WTC11 (cell line): ENCODE data around the gene NDUFS6. TPM values are rescaled to one million over a fixed set of nuclear protein-coding genes. Genes with fewer than 3 reads are reported as not detected.
A peak's percentile ranks its signal among the peaks of the same experiment; 100 is the strongest.

Experiments
- ATAC-seq: fragments of 200-7000 bp; cut with Tn5 transposase; 2 replicates; pipeline ENCODE4 v1.10.0; 2021; ENCODE audit warnings: mild to moderate bottlenecking, moderate library complexity
- CTCF ChIA-PET: fragments of 300-600 bp; sonication (Branson Sonifier 250); formaldehyde crosslinking; loops from one replicate; lab custom pipeline; 2021; ENCODE audit warnings: antibody characterized with exemption; lab: Charles Lee
- POLR2A ChIA-PET: fragments of 350-600 bp; sonication (Branson Sonifier 250); formaldehyde crosslinking; loops from one replicate; lab custom pipeline; 2021; ENCODE audit warnings: antibody characterized with exemption; lab: Charles Lee
- DNase-seq: peaks from one replicate; pipeline ENCODE4 v3.0.0; 2021; ENCODE audit warnings: low spot score
- H3K27ac Mint-ChIP-seq: 2 replicates; pipeline ENCODE4 v1.8.0; 2021; ENCODE audit warnings: mixed read lengths
- H3K27me3 Mint-ChIP-seq: 2 replicates; pipeline ENCODE4 v1.8.0; 2021; ENCODE audit warnings: low read depth, mild to moderate bottlenecking, moderate library complexity, mixed read lengths
- H3K36me3 Mint-ChIP-seq: 2 replicates; pipeline ENCODE4 v1.8.0; 2021; ENCODE audit warnings: mixed read lengths
- H3K4me1 Mint-ChIP-seq: 2 replicates; pipeline ENCODE4 v1.8.0; 2022; ENCODE audit warnings: mixed read lengths
- H3K4me3 Mint-ChIP-seq: 2 replicates; pipeline ENCODE4 v1.8.0; 2021; ENCODE audit warnings: mild to moderate bottlenecking, moderate library complexity, mixed read lengths
- H3K9me3 Mint-ChIP-seq: 2 replicates; pipeline ENCODE4 v1.8.0; 2021; ENCODE audit warnings: mixed read lengths
- FOXJ3 ChIP-seq: sonication (generic); formaldehyde crosslinking; IDR thresholded peaks from 2 replicates; pipeline ENCODE4 v1.9.0; 2021; ENCODE audit warnings: missing genetic modification reagents, mild to moderate bottlenecking, borderline replicate concordance
- IRF2 ChIP-seq: sonication (generic); formaldehyde crosslinking; IDR thresholded peaks from 2 replicates; pipeline ENCODE4 v1.8.0; 2022; ENCODE audit warnings: low read depth, missing genetic modification reagents, borderline replicate concordance
- RELA ChIP-seq: sonication (generic); formaldehyde crosslinking; IDR thresholded peaks from 2 replicates; pipeline ENCODE4 v1.8.1; 2022; ENCODE audit warnings: missing genetic modification reagents, mild to moderate bottlenecking, borderline replicate concordance
- total RNA-seq: library from RNA; stranded (reverse); gene quantifications from 3 replicates; pipeline ENCODE4 v1.2.3, GENCODE V29; 2021
- TF ChIP-seq, protein P1 (sequence below): sonication (generic); formaldehyde crosslinking; IDR thresholded peaks from 2 replicates; pipeline ENCODE4 v1.8.1; 2023; ENCODE audit warnings: mild to moderate bottlenecking, missing genetic modification reagents, moderate library complexity
- TF ChIP-seq, protein P2 (sequence below): fragments of 250-450 bp; sonication (Bioruptor Pico); IDR thresholded peaks from 2 replicates; pipeline ENCODE4 v1.9.0; 2021; ENCODE audit warnings: mild to moderate bottlenecking, borderline replicate concordance
- TF ChIP-seq, protein P3 (sequence below): sonication (generic); formaldehyde crosslinking; IDR thresholded peaks from 2 replicates; pipeline ENCODE4 v1.8.0; 2023; ENCODE audit warnings: missing genetic modification reagents, mild to moderate bottlenecking, borderline replicate concordance
- TF ChIP-seq, protein P4 (sequence below): sonication (generic); formaldehyde crosslinking; IDR thresholded peaks from 2 replicates; pipeline ENCODE4 v1.8.0; 2022; ENCODE audit warnings: missing genetic modification reagents

Gene NDUFS6
- total RNA-seq, 1 experiment from 2014 or later: 84.3 TPM

DNA sequence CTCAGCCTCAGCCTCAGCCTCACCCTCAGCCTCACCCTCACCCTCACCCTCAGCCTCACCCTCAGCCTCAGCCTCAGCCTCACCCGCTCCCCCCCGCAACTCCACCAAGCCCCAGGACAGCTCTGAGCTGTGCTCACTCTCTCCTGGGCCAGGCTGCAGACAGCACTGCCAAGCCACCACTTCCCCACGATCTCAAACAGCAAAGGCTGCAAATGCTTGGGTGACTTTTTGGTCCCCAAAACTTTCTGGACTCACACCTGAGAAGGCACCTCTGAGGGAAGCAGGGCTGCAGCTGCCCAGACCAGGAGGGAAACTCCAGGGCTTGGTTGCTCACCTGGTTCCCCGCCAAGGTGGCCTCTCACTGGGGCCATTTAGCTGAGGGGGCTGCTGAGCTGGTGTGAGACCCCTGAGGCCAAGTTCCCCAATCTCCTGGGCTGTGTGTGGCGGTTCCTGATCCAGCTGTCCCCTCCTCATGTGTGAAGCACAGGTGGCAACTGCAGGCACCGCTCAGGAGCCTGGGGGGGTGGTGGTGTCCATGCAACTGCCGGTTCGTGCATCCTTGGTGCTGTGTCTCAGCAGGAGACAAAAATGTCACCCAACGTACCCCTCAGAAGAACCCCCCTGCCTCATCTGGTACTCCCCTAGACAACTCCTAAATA is 19.4 kb upstream of the NDUFS6 start (continued):
- TF ChIP-seq RELA (CRISPR knock-in tag) (no peak), FOXJ3 (CRISPR knock-in tag) (no peak), IRF2 (CRISPR knock-in tag) (no peak)
- TF ChIP-seq, protein P1, sequence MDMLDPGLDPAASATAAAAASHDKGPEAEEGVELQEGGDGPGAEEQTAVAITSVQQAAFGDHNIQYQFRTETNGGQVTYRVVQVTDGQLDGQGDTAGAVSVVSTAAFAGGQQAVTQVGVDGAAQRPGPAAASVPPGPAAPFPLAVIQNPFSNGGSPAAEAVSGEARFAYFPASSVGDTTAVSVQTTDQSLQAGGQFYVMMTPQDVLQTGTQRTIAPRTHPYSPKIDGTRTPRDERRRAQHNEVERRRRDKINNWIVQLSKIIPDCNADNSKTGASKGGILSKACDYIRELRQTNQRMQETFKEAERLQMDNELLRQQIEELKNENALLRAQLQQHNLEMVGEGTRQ (CRISPR knock-in tag): no peak
- TF ChIP-seq, protein P2, sequence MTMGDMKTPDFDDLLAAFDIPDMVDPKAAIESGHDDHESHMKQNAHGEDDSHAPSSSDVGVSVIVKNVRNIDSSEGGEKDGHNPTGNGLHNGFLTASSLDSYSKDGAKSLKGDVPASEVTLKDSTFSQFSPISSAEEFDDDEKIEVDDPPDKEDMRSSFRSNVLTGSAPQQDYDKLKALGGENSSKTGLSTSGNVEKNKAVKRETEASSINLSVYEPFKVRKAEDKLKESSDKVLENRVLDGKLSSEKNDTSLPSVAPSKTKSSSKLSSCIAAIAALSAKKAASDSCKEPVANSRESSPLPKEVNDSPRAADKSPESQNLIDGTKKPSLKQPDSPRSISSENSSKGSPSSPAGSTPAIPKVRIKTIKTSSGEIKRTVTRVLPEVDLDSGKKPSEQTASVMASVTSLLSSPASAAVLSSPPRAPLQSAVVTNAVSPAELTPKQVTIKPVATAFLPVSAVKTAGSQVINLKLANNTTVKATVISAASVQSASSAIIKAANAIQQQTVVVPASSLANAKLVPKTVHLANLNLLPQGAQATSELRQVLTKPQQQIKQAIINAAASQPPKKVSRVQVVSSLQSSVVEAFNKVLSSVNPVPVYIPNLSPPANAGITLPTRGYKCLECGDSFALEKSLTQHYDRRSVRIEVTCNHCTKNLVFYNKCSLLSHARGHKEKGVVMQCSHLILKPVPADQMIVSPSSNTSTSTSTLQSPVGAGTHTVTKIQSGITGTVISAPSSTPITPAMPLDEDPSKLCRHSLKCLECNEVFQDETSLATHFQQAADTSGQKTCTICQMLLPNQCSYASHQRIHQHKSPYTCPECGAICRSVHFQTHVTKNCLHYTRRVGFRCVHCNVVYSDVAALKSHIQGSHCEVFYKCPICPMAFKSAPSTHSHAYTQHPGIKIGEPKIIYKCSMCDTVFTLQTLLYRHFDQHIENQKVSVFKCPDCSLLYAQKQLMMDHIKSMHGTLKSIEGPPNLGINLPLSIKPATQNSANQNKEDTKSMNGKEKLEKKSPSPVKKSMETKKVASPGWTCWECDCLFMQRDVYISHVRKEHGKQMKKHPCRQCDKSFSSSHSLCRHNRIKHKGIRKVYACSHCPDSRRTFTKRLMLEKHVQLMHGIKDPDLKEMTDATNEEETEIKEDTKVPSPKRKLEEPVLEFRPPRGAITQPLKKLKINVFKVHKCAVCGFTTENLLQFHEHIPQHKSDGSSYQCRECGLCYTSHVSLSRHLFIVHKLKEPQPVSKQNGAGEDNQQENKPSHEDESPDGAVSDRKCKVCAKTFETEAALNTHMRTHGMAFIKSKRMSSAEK (CRISPR knock-in tag): no peak
- TF ChIP-seq, protein P3, sequence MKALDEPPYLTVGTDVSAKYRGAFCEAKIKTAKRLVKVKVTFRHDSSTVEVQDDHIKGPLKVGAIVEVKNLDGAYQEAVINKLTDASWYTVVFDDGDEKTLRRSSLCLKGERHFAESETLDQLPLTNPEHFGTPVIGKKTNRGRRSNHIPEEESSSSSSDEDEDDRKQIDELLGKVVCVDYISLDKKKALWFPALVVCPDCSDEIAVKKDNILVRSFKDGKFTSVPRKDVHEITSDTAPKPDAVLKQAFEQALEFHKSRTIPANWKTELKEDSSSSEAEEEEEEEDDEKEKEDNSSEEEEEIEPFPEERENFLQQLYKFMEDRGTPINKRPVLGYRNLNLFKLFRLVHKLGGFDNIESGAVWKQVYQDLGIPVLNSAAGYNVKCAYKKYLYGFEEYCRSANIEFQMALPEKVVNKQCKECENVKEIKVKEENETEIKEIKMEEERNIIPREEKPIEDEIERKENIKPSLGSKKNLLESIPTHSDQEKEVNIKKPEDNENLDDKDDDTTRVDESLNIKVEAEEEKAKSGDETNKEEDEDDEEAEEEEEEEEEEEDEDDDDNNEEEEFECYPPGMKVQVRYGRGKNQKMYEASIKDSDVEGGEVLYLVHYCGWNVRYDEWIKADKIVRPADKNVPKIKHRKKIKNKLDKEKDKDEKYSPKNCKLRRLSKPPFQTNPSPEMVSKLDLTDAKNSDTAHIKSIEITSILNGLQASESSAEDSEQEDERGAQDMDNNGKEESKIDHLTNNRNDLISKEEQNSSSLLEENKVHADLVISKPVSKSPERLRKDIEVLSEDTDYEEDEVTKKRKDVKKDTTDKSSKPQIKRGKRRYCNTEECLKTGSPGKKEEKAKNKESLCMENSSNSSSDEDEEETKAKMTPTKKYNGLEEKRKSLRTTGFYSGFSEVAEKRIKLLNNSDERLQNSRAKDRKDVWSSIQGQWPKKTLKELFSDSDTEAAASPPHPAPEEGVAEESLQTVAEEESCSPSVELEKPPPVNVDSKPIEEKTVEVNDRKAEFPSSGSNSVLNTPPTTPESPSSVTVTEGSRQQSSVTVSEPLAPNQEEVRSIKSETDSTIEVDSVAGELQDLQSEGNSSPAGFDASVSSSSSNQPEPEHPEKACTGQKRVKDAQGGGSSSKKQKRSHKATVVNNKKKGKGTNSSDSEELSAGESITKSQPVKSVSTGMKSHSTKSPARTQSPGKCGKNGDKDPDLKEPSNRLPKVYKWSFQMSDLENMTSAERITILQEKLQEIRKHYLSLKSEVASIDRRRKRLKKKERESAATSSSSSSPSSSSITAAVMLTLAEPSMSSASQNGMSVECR (CRISPR knock-in tag): no peak

DNA sequence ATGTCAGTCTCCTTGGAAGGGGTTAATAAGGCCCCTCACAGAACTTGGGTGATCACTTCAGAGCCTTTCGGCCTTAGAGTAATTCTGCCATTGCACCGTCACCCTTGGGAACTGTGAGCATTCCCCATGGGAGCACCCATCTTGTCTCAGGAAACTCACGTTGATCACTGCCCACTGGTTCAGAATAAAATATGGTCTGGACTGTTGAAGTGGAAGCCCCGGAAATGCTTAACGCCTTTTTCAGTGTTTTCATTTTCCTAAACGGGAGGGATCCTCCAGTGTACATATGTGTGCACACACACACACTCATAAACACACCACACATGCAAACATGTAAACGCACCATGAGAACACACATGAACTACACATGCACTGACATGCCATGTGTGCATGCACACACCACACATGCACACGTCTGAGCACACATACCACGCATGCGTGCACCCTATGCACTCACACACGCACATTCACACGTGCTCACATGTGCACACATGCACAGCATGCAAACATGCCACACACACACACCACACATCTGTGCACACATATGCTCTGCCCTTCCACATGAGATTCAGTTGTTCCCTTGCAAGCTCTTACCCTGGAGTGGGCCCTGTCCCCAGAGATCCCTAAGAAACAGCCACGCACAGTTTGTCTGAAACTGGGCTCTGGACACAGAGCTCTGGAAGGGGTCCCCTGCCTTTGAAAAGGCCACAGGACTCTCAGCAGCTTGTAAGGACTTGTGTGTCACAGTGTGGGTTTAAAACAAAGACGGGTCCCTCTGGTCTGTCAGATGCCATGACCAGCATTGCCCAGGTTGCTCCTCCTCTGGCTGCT is 18.6 kb upstream of the NDUFS6 start:
- Mint-ChIP-seq H3K9me3 (no peaks in the 10 kb centered on the region), H3K4me1 (no peaks in the 10 kb centered on the region), H3K27ac (no peak overlapping the region; the same call in 1 of the 2 replicates), H3K36me3 (no peaks in the 10 kb centered on the region), H3K4me3 (no peak overlapping the region), H3K27me3 (no peaks in the 10 kb centered on the region)
- TF ChIP-seq, protein P4, sequence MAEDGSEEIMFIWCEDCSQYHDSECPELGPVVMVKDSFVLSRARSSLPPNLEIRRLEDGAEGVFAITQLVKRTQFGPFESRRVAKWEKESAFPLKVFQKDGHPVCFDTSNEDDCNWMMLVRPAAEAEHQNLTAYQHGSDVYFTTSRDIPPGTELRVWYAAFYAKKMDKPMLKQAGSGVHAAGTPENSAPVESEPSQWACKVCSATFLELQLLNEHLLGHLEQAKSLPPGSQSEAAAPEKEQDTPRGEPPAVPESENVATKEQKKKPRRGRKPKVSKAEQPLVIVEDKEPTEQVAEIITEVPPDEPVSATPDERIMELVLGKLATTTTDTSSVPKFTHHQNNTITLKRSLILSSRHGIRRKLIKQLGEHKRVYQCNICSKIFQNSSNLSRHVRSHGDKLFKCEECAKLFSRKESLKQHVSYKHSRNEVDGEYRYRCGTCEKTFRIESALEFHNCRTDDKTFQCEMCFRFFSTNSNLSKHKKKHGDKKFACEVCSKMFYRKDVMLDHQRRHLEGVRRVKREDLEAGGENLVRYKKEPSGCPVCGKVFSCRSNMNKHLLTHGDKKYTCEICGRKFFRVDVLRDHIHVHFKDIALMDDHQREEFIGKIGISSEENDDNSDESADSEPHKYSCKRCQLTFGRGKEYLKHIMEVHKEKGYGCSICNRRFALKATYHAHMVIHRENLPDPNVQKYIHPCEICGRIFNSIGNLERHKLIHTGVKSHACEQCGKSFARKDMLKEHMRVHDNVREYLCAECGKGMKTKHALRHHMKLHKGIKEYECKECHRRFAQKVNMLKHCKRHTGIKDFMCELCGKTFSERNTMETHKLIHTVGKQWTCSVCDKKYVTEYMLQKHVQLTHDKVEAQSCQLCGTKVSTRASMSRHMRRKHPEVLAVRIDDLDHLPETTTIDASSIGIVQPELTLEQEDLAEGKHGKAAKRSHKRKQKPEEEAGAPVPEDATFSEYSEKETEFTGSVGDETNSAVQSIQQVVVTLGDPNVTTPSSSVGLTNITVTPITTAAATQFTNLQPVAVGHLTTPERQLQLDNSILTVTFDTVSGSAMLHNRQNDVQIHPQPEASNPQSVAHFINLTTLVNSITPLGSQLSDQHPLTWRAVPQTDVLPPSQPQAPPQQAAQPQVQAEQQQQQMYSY (CRISPR knock-in tag): peak; percentile 17; the same call in 1 of the 2 replicates
- TF ChIP-seq, protein P3 (CRISPR knock-in tag): no peak
- POLR2A ChIA-PET: no interaction called here
- ATAC-seq: no peak
- CTCF ChIA-PET: no interaction called here
- DNase-seq: no peak
